ENCODE data around the gene NBEA.
A peak's percentile ranks its signal among the peaks of the same experiment; 100 is the strongest.

DNA sequence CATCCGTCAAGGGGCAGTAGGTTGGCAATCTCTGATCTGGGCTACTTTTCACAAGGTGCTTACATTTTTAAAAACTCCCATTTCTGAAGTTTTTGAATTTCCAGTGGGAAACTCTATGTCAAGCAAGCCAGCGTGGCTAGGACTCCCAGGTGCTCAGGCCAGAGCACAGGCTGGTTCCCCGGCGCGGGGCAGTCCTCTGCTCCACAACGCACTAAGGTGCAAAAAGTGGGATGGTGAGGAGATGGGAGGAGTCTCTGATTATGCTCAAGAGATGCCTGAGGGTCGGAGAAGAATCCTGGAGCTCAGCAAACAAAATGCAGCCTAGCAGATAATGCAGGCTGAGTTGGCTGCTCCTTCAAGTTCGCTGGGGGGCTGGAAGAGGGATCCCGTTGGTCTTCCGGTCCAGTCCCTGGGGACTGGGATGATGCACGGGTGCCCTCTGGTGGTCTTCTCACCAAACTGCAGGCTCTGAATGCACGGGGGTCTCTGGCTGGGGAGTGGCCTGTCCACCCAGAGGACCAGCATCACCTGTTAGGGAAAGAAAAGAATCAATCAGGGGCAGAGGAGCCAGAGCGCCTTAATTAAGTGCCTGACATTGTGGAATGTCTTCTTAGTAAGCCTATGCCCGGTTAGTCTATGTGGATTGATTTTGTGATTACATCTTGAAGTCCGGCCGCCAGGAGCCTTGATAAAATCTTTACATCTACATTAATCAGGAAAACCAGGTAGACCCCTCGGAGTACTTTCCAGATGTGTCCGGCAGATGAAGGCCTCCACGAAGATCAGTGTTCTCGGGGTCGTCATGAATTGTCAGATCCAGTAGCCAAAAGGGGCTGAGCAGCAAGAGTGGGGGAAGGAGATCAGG lies 778.9 kb downstream of the NBEA start:
- TF ChIP-seq, protein P1, sequence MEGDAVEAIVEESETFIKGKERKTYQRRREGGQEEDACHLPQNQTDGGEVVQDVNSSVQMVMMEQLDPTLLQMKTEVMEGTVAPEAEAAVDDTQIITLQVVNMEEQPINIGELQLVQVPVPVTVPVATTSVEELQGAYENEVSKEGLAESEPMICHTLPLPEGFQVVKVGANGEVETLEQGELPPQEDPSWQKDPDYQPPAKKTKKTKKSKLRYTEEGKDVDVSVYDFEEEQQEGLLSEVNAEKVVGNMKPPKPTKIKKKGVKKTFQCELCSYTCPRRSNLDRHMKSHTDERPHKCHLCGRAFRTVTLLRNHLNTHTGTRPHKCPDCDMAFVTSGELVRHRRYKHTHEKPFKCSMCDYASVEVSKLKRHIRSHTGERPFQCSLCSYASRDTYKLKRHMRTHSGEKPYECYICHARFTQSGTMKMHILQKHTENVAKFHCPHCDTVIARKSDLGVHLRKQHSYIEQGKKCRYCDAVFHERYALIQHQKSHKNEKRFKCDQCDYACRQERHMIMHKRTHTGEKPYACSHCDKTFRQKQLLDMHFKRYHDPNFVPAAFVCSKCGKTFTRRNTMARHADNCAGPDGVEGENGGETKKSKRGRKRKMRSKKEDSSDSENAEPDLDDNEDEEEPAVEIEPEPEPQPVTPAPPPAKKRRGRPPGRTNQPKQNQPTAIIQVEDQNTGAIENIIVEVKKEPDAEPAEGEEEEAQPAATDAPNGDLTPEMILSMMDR (IDR thresholded peaks at IDR 0.05 in 2 of 3, conservative IDR thresholded peaks at IDR 0.05 in 1 of 3; ENCODE audit: borderline replicate concordance in 1 of 3, insufficient read depth in 1 of 3, low read depth in 2 of 3, low read length in 2 of 3), result peak; percentile 34 to 96 (median 94); a peak in 4 of 6 replicates
- no peak for TF ChIP-seq EZH2phosphoT487 (IDR thresholded peaks at IDR 0.05; ENCODE audit: borderline replicate concordance)
- TF ChIP-seq POLR2AphosphoS5 (IDR thresholded peaks at IDR 0.05; ENCODE audit: low read depth, low read length), result no peak
